ENCODE results near the gene CORO7. TPM values are rescaled to one million over a fixed set of nuclear protein-coding genes. Genes with fewer than 3 reads are reported as not detected.
A peak's percentile ranks its signal among the peaks of the same experiment; 100 is the strongest.
"Not testable (repeated sequence)": the region's sequence is repeated elsewhere in the genome, so short reads cannot be mapped to it uniquely, and the experiment has no call there.

CORO7 gene
- polyA plus RNA-seq, 6 donors from 2014 or later: 9.0 to 40.1 (median 20.7) TPM

- ATAC-seq (ENCODE audit: low read depth in 2 of 2) (no peak), DNase-seq (no peak)
- Mint-ChIP-seq H3K4me3 (no peak overlapping the region), H3K27ac (peak overlapping the region in 4 of 6 donors; percentile 53 to 90 (median 55)), H3K36me3 (no peaks in the 10 kb centered on the region), H3K27me3 (no peaks in the 10 kb centered on the region), H3K9me3 (peaks cover 0 to 1% (median 0%) of the 10 kb centered on the region in 7 donors), H3K4me1 (peaks cover 8 to 31% (median 18%) of the 10 kb centered on the region in 3 donors)
Measured at GRCh38 chr16:4342866-4343744, 73.3 kb downstream of the CORO7 start.

- DNase-seq (no peak), ATAC-seq (ENCODE audit: low read depth in 2 of 2) (no peak)
- Mint-ChIP-seq H3K9me3 (peaks cover 0 to 1% (median 0%) of the 10 kb centered on the region in 7 donors), H3K4me1 (peaks cover 7 to 16% (median 8%) of the 10 kb centered on the region in 3 donors), H3K36me3 (no peaks in the 10 kb centered on the region), H3K27ac (no peak overlapping the region), H3K27me3 (no peaks in the 10 kb centered on the region), H3K4me3 (no peak overlapping the region)
Measured at GRCh38 chr16:4341250-4341649, 75.1 kb downstream of the CORO7 start.

- no peaks in the 10 kb centered on the region for H3K27me3 Mint-ChIP-seq
- no peaks in the 10 kb centered on the region for H3K36me3 Mint-ChIP-seq
- no peak overlapping the region for H3K27ac Mint-ChIP-seq
- no peak overlapping the region for H3K4me3 Mint-ChIP-seq
- DNase-seq (no peak), ATAC-seq (ENCODE audit: low read depth in 2 of 2) (no peak)
- H3K4me1 Mint-ChIP-seq: peaks cover 7 to 13% (median 8%) of the 10 kb centered on the region in 3 donors
- H3K9me3 Mint-ChIP-seq: peaks cover 0 to 1% (median 0%) of the 10 kb centered on the region in 7 donors
Measured at GRCh38 chr16:4340443-4340842, 76.0 kb downstream of the CORO7 start.

- no peak for ATAC-seq (ENCODE audit: low read depth in 2 of 2)
- Mint-ChIP-seq H3K4me3 (no peak overlapping the region), H3K36me3 (no peaks in the 10 kb centered on the region), H3K27ac (no peak overlapping the region), H3K27me3 (no peaks in the 10 kb centered on the region), H3K4me1 (peaks cover 7 to 10% (median 7%) of the 10 kb centered on the region in 3 donors), H3K9me3 (peaks cover 0 to 1% (median 0%) of the 10 kb centered on the region in 7 donors)
- DNase-seq: no peak
Measured at GRCh38 chr16:4339909-4340308, 76.5 kb downstream of the CORO7 start.

- ATAC-seq (ENCODE audit: low read depth in 2 of 2) (no peak), DNase-seq (no peak)
- no peaks in the 10 kb centered on the region for H3K36me3 Mint-ChIP-seq
- H3K27me3 Mint-ChIP-seq: no peaks in the 10 kb centered on the region
- H3K9me3 Mint-ChIP-seq: peaks cover 0 to 1% (median 0%) of the 10 kb centered on the region in 7 donors
- H3K4me1 Mint-ChIP-seq: peaks cover 4 to 7% (median 7%) of the 10 kb centered on the region in 3 donors
- H3K27ac Mint-ChIP-seq: no peak overlapping the region
- H3K4me3 Mint-ChIP-seq: no peak overlapping the region
Measured at GRCh38 chr16:4339455-4339854, 76.9 kb downstream of the CORO7 start.

GRCh38 chr16:4338712-4339299 is 77.6 kb downstream of the CORO7 start:
- ATAC-seq (ENCODE audit: low read depth in 2 of 2) (no peak), DNase-seq (no peak)
- Mint-ChIP-seq H3K4me1 (peaks cover under 1 to 6% (median 5%) of the 10 kb centered on the region in 3 donors), H3K4me3 (no peak overlapping the region), H3K27ac (peak overlapping the region in 1 of 6 donors; percentile 21), H3K27me3 (no peaks in the 10 kb centered on the region), H3K36me3 (no peaks in the 10 kb centered on the region), H3K9me3 (peaks cover 0 to under 1% (median 0%) of the 10 kb centered on the region in 7 donors)

GRCh38 chr16:4338125-4338582 is 78.2 kb downstream of the CORO7 start:
- Mint-ChIP-seq H3K27ac (no peak overlapping the region), H3K36me3 (no peaks in the 10 kb centered on the region), H3K4me1 (no peaks in the 10 kb centered on the region), H3K27me3 (no peaks in the 10 kb centered on the region), H3K9me3 (no peaks in the 10 kb centered on the region), H3K4me3 (no peak overlapping the region)
- ATAC-seq (ENCODE audit: low read depth in 2 of 2) (no peak), DNase-seq (no peak)

GRCh38 chr16:4337540-4338088 is 78.8 kb downstream of the CORO7 start:
- no peaks in the 10 kb centered on the region for H3K9me3 Mint-ChIP-seq
- no peak for DNase-seq
- no peaks in the 10 kb centered on the region for H3K27me3 Mint-ChIP-seq
- ATAC-seq (ENCODE audit: low read depth in 2 of 2): no peak
- no peak overlapping the region for H3K27ac Mint-ChIP-seq
- no peaks in the 10 kb centered on the region for H3K36me3 Mint-ChIP-seq
- no peak overlapping the region for H3K4me3 Mint-ChIP-seq
- H3K4me1 Mint-ChIP-seq: no peaks in the 10 kb centered on the region

- ATAC-seq (ENCODE audit: low read depth in 2 of 2): no peak
- no peaks in the 10 kb centered on the region for H3K9me3 Mint-ChIP-seq
- H3K27ac Mint-ChIP-seq: no peak overlapping the region
Measured at GRCh38 chr16:4336701-4337539, 79.5 kb downstream of the CORO7 start.

GRCh38 chr16:4334724-4335495 is 81.5 kb downstream of the CORO7 start:
- Mint-ChIP-seq H3K4me1 (peaks cover 0 to 2% (median 0%) of the 10 kb centered on the region in 3 donors), H3K27ac (no peak overlapping the region), H3K27me3 (peaks cover 0 to 4% (median 0%) of the 10 kb centered on the region in 3 donors), H3K4me3 (no peak overlapping the region), H3K9me3 (no peaks in the 10 kb centered on the region), H3K36me3 (no peaks in the 10 kb centered on the region)
- ATAC-seq (ENCODE audit: low read depth in 2 of 2) (no peak), DNase-seq (no peak)

More at GRCh38 chr16:4336701-4337539, 79.5 kb downstream of the CORO7 start:
- Mint-ChIP-seq H3K36me3 (no peaks in the 10 kb centered on the region), H3K4me1 (no peaks in the 10 kb centered on the region), H3K4me3 (no peak overlapping the region), H3K27me3 (no peaks in the 10 kb centered on the region)
- no peak for DNase-seq

- not testable (repeated sequence) for DNase-seq; H3K9me3 Mint-ChIP-seq; ATAC-seq (ENCODE audit: low read depth in 2 of 2); H3K27me3 Mint-ChIP-seq; H3K36me3 Mint-ChIP-seq; H3K4me3 Mint-ChIP-seq; H3K4me1 Mint-ChIP-seq
- H3K27ac Mint-ChIP-seq: peak overlapping the region in 2 of 6 donors; percentile 16 to 22
Measured at GRCh38 chr16:4333714-4334113, 82.7 kb downstream of the CORO7 start.

- Mint-ChIP-seq H3K4me1 (peaks cover 0 to 5% (median 4%) of the 10 kb centered on the region in 3 donors), H3K27ac (no peak overlapping the region), H3K4me3 (no peak overlapping the region), H3K36me3 (no peaks in the 10 kb centered on the region), H3K27me3 (peaks cover 0 to 4% (median 0%) of the 10 kb centered on the region in 3 donors), H3K9me3 (no peaks in the 10 kb centered on the region)
- no peak for ATAC-seq (ENCODE audit: low read depth in 2 of 2)
- no peak for DNase-seq
Measured at GRCh38 chr16:4333308-4333638, 83.1 kb downstream of the CORO7 start.
